Glutamatergic neuron (in vitro differentiated cells): ENCODE results near the gene CALML6. TPM values are rescaled to one million over a fixed set of nuclear protein-coding genes. Genes with fewer than 3 reads are reported as not detected.

Experiments used
- DNase-seq: peaks from one replicate; pipeline ENCODE4 v3.0.0; 2022
- H3K27ac Mint-ChIP-seq: one replicate; pipeline ENCODE4 v1.8.0; 2020; ENCODE audit warnings: mild to moderate bottlenecking, mixed read lengths, inconsistent platforms; ENCODE audit not compliant: unreplicated experiment
- H3K27me3 Mint-ChIP-seq: one replicate; pipeline ENCODE4 v1.8.0; 2020; ENCODE audit warnings: mild to moderate bottlenecking, moderate library complexity, mixed read lengths, inconsistent platforms; ENCODE audit not compliant: unreplicated experiment
- H3K36me3 Mint-ChIP-seq: one replicate; pipeline ENCODE4 v1.8.0; 2020; ENCODE audit warnings: mild to moderate bottlenecking, mixed read lengths, inconsistent platforms; ENCODE audit not compliant: unreplicated experiment
- H3K4me1 Mint-ChIP-seq: one replicate; pipeline ENCODE4 v1.8.0; 2020; ENCODE audit warnings: mild to moderate bottlenecking, low read depth, mixed read lengths, inconsistent platforms; ENCODE audit not compliant: unreplicated experiment
- H3K4me3 Mint-ChIP-seq: one replicate; pipeline ENCODE4 v1.8.0; 2020; ENCODE audit warnings: mild to moderate bottlenecking, mixed read lengths, inconsistent platforms; ENCODE audit not compliant: unreplicated experiment
- H3K9me3 Mint-ChIP-seq: one replicate; pipeline ENCODE4 v1.8.0; 2020; ENCODE audit warnings: mild to moderate bottlenecking, moderate library complexity, mixed read lengths, inconsistent platforms; ENCODE audit not compliant: unreplicated experiment
- CTCF ChIP-seq: fragments of 200-600 bp; sonication (generic); IDR thresholded peaks from one replicate; pipeline ENCODE4 v1.5.0; 2021; ENCODE audit not compliant: partially characterized antibody, unreplicated experiment
- total RNA-seq: library from RNA; stranded (reverse); fragmentation: NEBNext Ultra II Directional; extraction: Animal tissue kit (Norgen Biotek cat#: 25700); gene quantifications from one replicate; pipeline ENCODE4 v1.2.1, GENCODE V29; 2021; ENCODE audit not compliant: unreplicated experiment

CALML6 gene
- total RNA-seq, 1 donor from 2014 or later, result 5.2 TPM

- Mint-ChIP-seq H3K4me1 (no peaks in the 10 kb centered on the region), H3K36me3 (peaks cover 5% of the 10 kb centered on the region), H3K27ac (no peak overlapping the region), H3K27me3 (peaks cover 6% of the 10 kb centered on the region), H3K4me3 (no peak overlapping the region), H3K9me3 (peaks cover 2% of the 10 kb centered on the region)
- no peak for DNase-seq
- TF ChIP-seq CTCF, result no peak
These were observed 41.8 kb downstream of the CALML6 start for GRCh38 chr1:1956586-1957532.

- no peak for DNase-seq
- H3K9me3 Mint-ChIP-seq, result peaks cover 2% of the 10 kb centered on the region
- H3K4me3 Mint-ChIP-seq, result no peak overlapping the region
- peaks cover 5% of the 10 kb centered on the region for H3K36me3 Mint-ChIP-seq
- H3K27ac Mint-ChIP-seq, result no peak overlapping the region
- H3K4me1 Mint-ChIP-seq, result no peaks in the 10 kb centered on the region
- no peak for TF ChIP-seq CTCF
- H3K27me3 Mint-ChIP-seq, result peaks cover 6% of the 10 kb centered on the region
These were observed 42.5 kb downstream of the CALML6 start for GRCh38 chr1:1957533-1957961.

DNA sequence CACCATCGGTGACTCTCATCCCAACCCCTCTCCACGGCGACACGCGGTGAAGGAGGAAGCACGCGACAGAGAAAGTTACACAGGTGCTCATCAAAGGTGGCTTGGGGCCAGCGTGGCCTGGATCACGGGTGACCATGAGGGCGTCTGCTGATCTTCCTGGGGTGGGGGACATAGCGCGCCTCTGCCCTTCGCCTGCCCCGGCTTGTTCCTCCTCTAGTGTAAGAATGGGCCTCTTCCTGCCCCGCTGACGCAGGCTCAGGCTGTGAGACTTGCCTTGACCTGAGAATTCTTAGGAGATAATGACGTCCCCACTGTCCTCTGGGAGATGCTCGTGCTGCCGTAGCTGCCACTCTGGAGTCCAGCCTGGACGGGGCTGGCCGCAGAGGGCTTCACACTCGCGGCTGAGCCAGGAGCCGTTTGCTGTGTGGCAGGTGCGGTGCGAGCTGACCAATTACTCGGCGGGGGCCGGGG lies 43.0 kb downstream of the CALML6 start:
- no peak for TF ChIP-seq CTCF
- H3K9me3 Mint-ChIP-seq, result peaks cover 2% of the 10 kb centered on the region
- no peak overlapping the region for H3K4me3 Mint-ChIP-seq
- H3K27ac Mint-ChIP-seq, result no peak overlapping the region
- no peaks in the 10 kb centered on the region for H3K4me1 Mint-ChIP-seq
- H3K36me3 Mint-ChIP-seq, result peaks cover 5% of the 10 kb centered on the region
- peaks cover 6% of the 10 kb centered on the region for H3K27me3 Mint-ChIP-seq
- DNase-seq, result no peak

DNA sequence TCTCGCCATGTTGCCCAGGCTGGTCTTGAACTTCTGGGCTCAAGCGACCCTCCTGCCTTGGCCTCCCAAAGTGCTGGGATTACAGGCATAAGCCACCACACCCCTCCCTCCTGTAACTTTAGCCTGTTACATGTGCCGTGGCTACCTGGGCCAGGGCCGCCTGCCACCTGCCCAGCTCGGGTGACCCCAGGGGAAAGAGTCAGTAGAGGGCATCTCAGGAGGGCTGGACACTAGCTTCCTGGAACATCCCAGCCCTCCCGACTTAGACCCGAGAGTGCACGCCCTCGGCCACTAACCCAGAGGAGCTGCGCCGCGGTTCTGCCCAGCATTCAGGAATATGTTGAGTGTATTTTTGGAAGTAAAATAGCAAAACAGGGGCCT lies 44.4 kb downstream of the CALML6 start:
- H3K27ac Mint-ChIP-seq, result no peak overlapping the region
- H3K9me3 Mint-ChIP-seq, result peaks cover 2% of the 10 kb centered on the region
- no peak for DNase-seq
- H3K27me3 Mint-ChIP-seq, result peaks cover 3% of the 10 kb centered on the region
- no peaks in the 10 kb centered on the region for H3K4me1 Mint-ChIP-seq
- TF ChIP-seq CTCF, result no peak
- H3K4me3 Mint-ChIP-seq, result no peak overlapping the region
- H3K36me3 Mint-ChIP-seq, result no peaks in the 10 kb centered on the region
